Umbilical cord (tissue), 2 donors: ENCODE results near the gene CD244. TPM values are rescaled to one million over a fixed set of nuclear protein-coding genes. Genes with fewer than 3 reads are reported as not detected.

Experiments
- DNase-seq: peaks from one replicate; pipeline ENCODE4 v3.0.0-alpha.2; 2015; ENCODE audit warnings: low spot score
- total RNA-seq: library from RNA; depleted of rRNA; stranded (reverse); fragments of >200 nt; gene quantifications from one replicate; pipeline ENCODE4 v1.2.3, GENCODE V29; 2014; ENCODE audit warnings: low replicate concordance; ENCODE audit not compliant: insufficient read depth

Gene CD244
- total RNA-seq, 1 donor from 2014 or later: 1.9 TPM

GRCh38 chr1:160846281-160846680, 16.4 kb downstream of the CD244 start:
- DNase-seq: no peak

GRCh38 chr1:160844447-160845232, 18.0 kb downstream of the CD244 start:
- no peak for DNase-seq

- DNase-seq: no peak
These were observed 21.6 kb downstream of the CD244 start for GRCh38 chr1:160841079-160841478.

GRCh38 chr1:160839746-160840145, 22.9 kb downstream of the CD244 start:
- no peak for DNase-seq

GRCh38 chr1:160838888-160839287, 23.8 kb downstream of the CD244 start:
- no peak for DNase-seq

- DNase-seq: peak; percentile 28
These were observed 25.0 kb downstream of the CD244 start for GRCh38 chr1:160837558-160838205.

- DNase-seq: no peak
These were observed 25.6 kb downstream of the CD244 start for GRCh38 chr1:160836981-160837557.

GRCh38 chr1:160836561-160836960, 26.1 kb downstream of the CD244 start:
- DNase-seq: no peak

- no peak for DNase-seq
These were observed 26.9 kb downstream of the CD244 start for GRCh38 chr1:160835751-160836150.

- DNase-seq: peak; percentile 59
These were observed 27.6 kb downstream of the CD244 start for GRCh38 chr1:160834945-160835565.

- peak; percentile 76 for DNase-seq
These were observed 32.1 kb downstream of the CD244 start for GRCh38 chr1:160830321-160831153.

- DNase-seq: no peak
These were observed 32.9 kb downstream of the CD244 start for GRCh38 chr1:160829766-160830165.

DNA sequence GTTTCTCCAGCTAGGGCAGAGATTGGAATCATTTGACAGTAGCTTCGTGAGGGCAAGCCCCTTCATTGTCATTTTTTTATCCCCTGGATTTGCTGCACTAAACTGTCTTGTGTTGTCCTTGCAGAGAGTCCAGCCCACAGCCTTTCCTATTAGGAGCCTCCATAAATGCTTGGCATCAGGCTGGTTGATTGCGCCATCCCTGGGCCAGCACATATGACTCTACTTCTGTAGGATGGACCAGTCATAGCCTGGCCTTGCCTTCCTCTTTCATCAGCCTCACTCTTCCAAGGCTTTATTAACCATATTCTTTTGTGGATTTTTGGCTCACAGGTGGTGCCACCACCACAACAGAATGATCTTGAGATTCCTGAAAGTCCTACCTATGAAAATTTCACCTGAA, 35.3 kb downstream of the CD244 start:
- no peak for DNase-seq

- DNase-seq: no peak
These were observed 36.1 kb downstream of the CD244 start for GRCh38 chr1:160826546-160826945.

GRCh38 chr1:160823296-160823695, 39.4 kb downstream of the CD244 start:
- peak; percentile 46 for DNase-seq

DNA sequence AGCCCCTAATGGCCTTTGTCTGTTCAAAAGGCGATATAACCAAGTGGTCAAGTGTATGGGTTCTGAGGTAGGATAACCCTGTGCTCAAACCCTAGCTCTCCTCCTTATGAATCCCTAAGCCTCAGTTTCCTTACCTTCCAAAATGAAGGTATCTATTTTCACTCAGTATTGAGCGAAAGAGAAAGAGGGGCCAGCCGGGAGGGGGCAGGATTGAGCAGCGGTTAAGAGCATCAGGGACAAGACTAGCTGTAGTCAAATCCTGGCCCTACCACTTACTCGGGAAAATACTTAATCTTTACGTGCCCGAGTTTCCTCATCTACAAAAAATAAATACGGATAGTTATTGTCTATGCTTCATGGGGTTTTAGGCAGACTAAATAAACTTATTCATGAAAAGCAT, 41.1 kb downstream of the CD244 start:
- no peak for DNase-seq

DNA sequence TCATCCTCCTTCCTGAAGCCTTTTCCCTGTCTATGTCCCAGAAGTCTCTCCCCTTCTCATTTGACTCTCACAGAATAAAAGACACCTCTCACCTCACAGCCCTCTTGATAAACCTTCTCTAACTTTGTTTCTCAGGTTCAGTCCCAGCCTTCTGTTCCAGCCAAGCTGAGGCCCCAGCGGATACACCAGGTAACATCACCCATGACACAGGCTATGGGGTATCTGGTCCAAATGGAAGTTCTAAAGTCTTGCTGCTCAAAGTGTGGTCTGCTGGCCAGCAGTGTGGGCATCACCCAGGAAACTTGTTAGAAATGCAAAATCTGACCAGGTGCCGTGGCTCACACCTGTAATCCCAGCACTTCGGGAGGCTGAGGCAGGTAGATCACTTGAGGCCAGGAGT, 43.5 kb downstream of the CD244 start:
- DNase-seq: no peak

GRCh38 chr1:160818207-160818937, 44.3 kb downstream of the CD244 start:
- no peak for DNase-seq

DNA sequence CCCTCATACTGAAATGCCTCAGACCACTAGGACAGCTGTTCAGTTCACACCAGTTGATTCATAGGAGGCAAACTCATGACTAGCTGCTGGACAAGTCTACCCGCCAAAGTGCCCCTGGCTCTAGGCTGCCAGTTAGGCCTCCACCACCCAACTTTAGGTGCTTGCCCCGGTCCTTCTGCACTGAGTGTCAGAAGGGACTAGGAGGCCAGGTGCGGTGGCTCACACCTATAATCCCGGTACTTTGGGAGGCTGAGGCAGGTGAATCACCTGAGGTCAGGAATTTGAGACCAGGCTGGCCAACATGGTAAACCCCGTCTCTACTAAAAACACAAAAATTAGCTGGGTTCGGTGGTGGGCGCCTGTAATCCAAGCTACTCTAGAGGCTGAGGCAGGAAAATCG, 47.8 kb downstream of the CD244 start:
- no peak for DNase-seq

GRCh38 chr1:160814316-160814715, 48.4 kb downstream of the CD244 start:
- DNase-seq: no peak

GRCh38 chr1:160813215-160813614, 49.5 kb downstream of the CD244 start:
- DNase-seq: no peak
